Spleen (tissue), 7 donors: ENCODE results near the gene KIZ.

Experiments used
- POLR2A ChIP-seq, 3 donors: fragments of 450-650 bp; IDR thresholded peaks; one replicate each; pipeline ENCODE4 v1.5.1; 2017; ENCODE audit warnings: antibody characterized with exemption in 3 of 3, mild to moderate bottlenecking in 1 of 3
- TF ChIP-seq, protein P1 (sequence below), 11 experiments: fragments of 200-600 bp in 7 of 11; fragments of 450-650 bp in 4 of 11; sonication (generic) in 4 of 11; IDR thresholded peaks in 8 of 11; conservative IDR thresholded peaks in 3 of 11; 1 replicate in 7 of 11; 2 replicates in 4 of 11; pipeline versions ENCODE4 v1.4.0 to v1.8.0; 2016 to 2021; ENCODE audit warnings: antibody characterized with exemption in 11 of 11, inconsistent platforms in 4 of 11, mild to moderate bottlenecking in 1 of 11
- donor health status: DM: no; HTN: no; CAD: no; lungs with moderate emphysema.
- donor health status: DM: no; HTN: no; CAD: no.
- donor health status: DM: no; HTN: no; CAD: no.

- TF ChIP-seq POLR2A (IDR thresholded peaks at IDR 0.05): no peak
- TF ChIP-seq, protein P1, sequence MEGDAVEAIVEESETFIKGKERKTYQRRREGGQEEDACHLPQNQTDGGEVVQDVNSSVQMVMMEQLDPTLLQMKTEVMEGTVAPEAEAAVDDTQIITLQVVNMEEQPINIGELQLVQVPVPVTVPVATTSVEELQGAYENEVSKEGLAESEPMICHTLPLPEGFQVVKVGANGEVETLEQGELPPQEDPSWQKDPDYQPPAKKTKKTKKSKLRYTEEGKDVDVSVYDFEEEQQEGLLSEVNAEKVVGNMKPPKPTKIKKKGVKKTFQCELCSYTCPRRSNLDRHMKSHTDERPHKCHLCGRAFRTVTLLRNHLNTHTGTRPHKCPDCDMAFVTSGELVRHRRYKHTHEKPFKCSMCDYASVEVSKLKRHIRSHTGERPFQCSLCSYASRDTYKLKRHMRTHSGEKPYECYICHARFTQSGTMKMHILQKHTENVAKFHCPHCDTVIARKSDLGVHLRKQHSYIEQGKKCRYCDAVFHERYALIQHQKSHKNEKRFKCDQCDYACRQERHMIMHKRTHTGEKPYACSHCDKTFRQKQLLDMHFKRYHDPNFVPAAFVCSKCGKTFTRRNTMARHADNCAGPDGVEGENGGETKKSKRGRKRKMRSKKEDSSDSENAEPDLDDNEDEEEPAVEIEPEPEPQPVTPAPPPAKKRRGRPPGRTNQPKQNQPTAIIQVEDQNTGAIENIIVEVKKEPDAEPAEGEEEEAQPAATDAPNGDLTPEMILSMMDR (IDR thresholded peaks at IDR 0.05 in 8 of 11, conservative IDR thresholded peaks at IDR 0.05 in 3 of 11): no peak
These were observed 21.7 kb downstream of the KIZ start for GRCh38 chr20:21147593-21147992.
